GM19455 (cell line): ENCODE measurements around the gene FYN.
A peak's percentile ranks its signal among the peaks of the same experiment; 100 is the strongest.

ENCODE experiments used
- ATAC-seq: cut with Tn5 transposase; IDR thresholded peaks from one replicate; pipeline ENCODE4 v1.9.1; 2021; ENCODE audit not compliant: unreplicated experiment

Gene FYN

GRCh38 chr6:111834356-111834755 lies 38.9 kb downstream of the FYN start:
- ATAC-seq, result no peak

GRCh38 chr6:111832833-111833418 lies 40.3 kb downstream of the FYN start:
- ATAC-seq, result no peak

GRCh38 chr6:111831408-111831807 lies 41.8 kb downstream of the FYN start:
- ATAC-seq, result no peak

- no peak for ATAC-seq
Measured at GRCh38 chr6:111829998-111830397, 43.3 kb downstream of the FYN start.

- no peak for ATAC-seq
Measured at GRCh38 chr6:111829581-111829980, 43.7 kb downstream of the FYN start.

- no peak for ATAC-seq
Measured at GRCh38 chr6:111828809-111829208, 44.4 kb downstream of the FYN start.

GRCh38 chr6:111825439-111826086 lies 47.7 kb downstream of the FYN start:
- no peak for ATAC-seq

- ATAC-seq, result peak; percentile 93
Measured at GRCh38 chr6:111824608-111825337, 48.5 kb downstream of the FYN start.

GRCh38 chr6:111823831-111824607 lies 49.2 kb downstream of the FYN start:
- peak; percentile 9 for ATAC-seq

GRCh38 chr6:111823012-111823411 lies 50.2 kb downstream of the FYN start:
- ATAC-seq, result no peak

GRCh38 chr6:111819458-111819857 lies 53.8 kb downstream of the FYN start:
- ATAC-seq, result no peak

GRCh38 chr6:111818539-111819226 lies 54.6 kb downstream of the FYN start:
- ATAC-seq, result no peak

GRCh38 chr6:111817451-111818120 lies 55.7 kb downstream of the FYN start:
- no peak for ATAC-seq

- ATAC-seq, result no peak
Measured at GRCh38 chr6:111813677-111814310, 59.5 kb downstream of the FYN start.

- no peak for ATAC-seq
Measured at GRCh38 chr6:111813237-111813636, 60.0 kb downstream of the FYN start.

- no peak for ATAC-seq
Measured at GRCh38 chr6:111812060-111813038, 60.9 kb downstream of the FYN start.

GRCh38 chr6:111810294-111811131 lies 62.7 kb downstream of the FYN start:
- no peak for ATAC-seq

- ATAC-seq, result no peak
Measured at GRCh38 chr6:111809766-111810165, 63.5 kb downstream of the FYN start.
